ENCODE results near the gene MMP23B.

MMP23B gene

DNA sequence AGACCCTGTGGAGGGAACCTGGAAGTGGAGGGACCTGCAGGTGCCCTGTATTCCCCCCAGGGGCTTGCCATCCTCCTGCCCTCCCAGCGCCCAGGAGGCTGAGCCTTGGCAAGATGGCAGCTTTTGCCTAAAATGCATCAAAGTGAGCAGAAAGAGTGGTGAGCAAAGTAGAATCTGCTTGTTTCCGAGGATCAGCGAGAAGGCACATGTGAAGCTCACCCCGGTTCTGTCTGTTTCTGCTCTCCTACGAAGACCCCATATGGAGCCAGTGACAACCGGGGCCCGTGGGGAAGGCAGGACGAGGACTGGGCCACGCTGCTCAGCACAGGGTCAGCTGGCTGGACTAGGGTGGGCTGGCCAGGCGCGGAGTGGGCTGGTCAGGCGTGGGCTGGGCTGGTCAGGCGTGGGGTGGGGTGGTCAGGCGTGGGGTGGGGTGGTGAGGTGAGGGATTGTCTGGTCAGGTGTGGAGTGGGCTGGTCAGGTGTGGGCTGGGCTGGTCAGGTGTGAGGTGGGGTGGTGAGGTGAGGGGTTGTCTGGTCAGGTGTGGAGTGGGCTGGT lies 26.9 kb upstream of the MMP23B start:
- Histone ChIP-seq H3K9ac (ENCODE audit: low read depth, low read length) (no peak overlapping the region), H3K9me3 (replicated peaks; ENCODE audit: low read length) (no peaks in the 10 kb centered on the region), H3K4me2 (ENCODE audit: low read length) (no peak overlapping the region), H3K4me1 (ENCODE audit: control insufficient read depth, insufficient read depth, low read length) (peaks cover 2% of the 10 kb centered on the region), H3K4me3 (ENCODE audit: low read length) (no peak overlapping the region), H3K27me3 (ENCODE audit: control insufficient read depth, insufficient read depth, low read length) (peaks cover 41% of the 10 kb centered on the region), H3K36me3 (ENCODE audit: insufficient read depth, low read length) (no peaks in the 10 kb centered on the region)

DNA sequence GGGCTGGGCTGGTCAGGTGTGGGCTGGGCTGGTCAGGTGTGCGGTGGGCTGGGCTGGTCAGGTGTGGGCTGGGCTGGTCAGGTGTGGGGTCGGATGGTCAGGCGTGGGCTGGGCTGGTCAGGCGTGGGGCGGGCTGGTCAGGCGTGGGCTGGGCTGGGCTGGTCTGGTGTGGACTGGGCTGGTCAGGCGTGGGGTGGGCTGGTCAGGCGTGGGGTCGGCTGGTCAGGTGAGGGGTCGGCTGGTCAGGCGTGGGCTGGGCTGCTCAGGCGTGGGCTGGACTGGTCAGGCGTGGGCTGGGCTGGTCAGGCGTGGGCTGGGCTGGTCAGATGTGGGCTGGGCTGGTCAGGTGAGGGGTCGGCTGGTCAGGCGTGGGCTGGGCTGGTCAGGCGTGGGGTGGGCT lies 26.2 kb upstream of the MMP23B start:
- Histone ChIP-seq H3K9ac (ENCODE audit: low read depth, low read length) (no peak overlapping the region), H3K9me3 (replicated peaks; ENCODE audit: low read length) (no peaks in the 10 kb centered on the region), H3K4me3 (ENCODE audit: low read length) (no peak overlapping the region), H3K4me1 (ENCODE audit: control insufficient read depth, insufficient read depth, low read length) (no peaks in the 10 kb centered on the region), H3K36me3 (ENCODE audit: insufficient read depth, low read length) (no peaks in the 10 kb centered on the region), H3K4me2 (ENCODE audit: low read length) (no peak overlapping the region), H3K27me3 (ENCODE audit: control insufficient read depth, insufficient read depth, low read length) (peaks cover 35% of the 10 kb centered on the region)

DNA sequence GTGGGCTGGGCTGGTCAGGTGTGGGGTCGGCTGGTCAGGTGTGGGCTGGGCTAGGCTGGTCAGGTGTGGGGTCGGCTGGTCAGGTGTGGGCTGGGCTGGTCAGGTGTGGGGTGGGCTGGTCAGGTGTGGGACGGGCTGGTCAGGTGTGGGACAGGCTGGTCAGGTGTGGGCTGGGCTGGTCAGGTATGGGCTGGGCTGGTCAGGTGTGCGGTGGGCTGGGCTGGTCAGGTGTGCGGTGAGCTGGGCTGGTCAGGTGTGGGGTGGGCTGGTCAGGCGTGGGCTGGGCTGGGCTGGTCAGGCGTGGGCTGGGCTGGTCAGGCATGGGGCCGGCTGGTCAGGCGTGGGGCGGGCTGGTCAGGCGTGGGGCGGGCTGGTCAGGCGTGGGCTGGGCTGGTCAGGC lies 25.7 kb upstream of the MMP23B start:
- H3K9ac ChIP-seq (ENCODE audit: low read depth, low read length) = no peak overlapping the region

DNA sequence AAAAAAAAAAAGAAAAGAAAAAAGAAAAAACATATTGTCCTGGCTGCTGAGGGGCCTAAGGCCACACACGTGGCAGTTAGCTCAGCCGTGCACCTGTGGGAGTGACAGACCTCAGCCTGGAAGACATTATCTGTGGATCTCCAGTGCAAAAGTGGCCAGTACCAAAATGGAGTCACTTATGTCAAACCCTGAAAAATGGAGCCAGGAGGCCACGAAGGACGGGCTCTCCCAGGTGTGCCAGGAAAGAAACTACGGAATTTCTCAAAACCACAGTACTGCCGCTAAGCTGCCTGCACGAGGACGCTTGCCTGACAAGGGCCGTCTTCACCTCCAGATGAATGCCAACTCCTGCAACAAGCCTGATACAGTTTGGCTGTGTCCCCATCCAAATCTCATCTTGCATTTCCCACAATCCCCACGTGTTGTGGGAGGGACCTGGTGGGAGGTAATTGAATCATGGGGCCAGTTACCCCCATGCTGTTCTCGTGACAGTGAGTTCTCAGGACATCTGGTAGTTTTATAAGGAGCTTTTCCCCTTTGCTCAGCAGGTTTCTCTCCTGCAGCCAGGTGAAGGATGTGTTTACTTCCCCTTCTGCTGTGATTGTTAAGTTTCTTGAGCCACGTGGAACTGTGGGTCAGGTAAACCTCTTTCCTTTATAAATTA lies 22.0 kb upstream of the MMP23B start:
- Histone ChIP-seq H3K4me1 (ENCODE audit: control insufficient read depth, insufficient read depth, low read length) (peaks cover 11% of the 10 kb centered on the region), H3K4me2 (ENCODE audit: low read length) (no peak overlapping the region), H3K36me3 (ENCODE audit: insufficient read depth, low read length) (no peaks in the 10 kb centered on the region), H3K27me3 (ENCODE audit: control insufficient read depth, insufficient read depth, low read length) (peaks cover 2% of the 10 kb centered on the region), H3K4me3 (ENCODE audit: low read length) (no peak overlapping the region), H3K9ac (ENCODE audit: low read depth, low read length) (no peak overlapping the region), H3K9me3 (replicated peaks; ENCODE audit: low read length) (no peaks in the 10 kb centered on the region)

More for the DNA sequence above, 25.7 kb upstream of the MMP23B start:
- no peaks in the 10 kb centered on the region for H3K36me3 ChIP-seq (ENCODE audit: insufficient read depth, low read length)
- H3K27me3 ChIP-seq (ENCODE audit: control insufficient read depth, insufficient read depth, low read length) = peaks cover 30% of the 10 kb centered on the region
- no peak overlapping the region for H3K4me2 ChIP-seq (ENCODE audit: low read length)
- H3K4me3 ChIP-seq (ENCODE audit: low read length) = no peak overlapping the region
- no peaks in the 10 kb centered on the region for H3K4me1 ChIP-seq (ENCODE audit: control insufficient read depth, insufficient read depth, low read length)
- no peaks in the 10 kb centered on the region for H3K9me3 ChIP-seq (replicated peaks; ENCODE audit: low read length)

DNA sequence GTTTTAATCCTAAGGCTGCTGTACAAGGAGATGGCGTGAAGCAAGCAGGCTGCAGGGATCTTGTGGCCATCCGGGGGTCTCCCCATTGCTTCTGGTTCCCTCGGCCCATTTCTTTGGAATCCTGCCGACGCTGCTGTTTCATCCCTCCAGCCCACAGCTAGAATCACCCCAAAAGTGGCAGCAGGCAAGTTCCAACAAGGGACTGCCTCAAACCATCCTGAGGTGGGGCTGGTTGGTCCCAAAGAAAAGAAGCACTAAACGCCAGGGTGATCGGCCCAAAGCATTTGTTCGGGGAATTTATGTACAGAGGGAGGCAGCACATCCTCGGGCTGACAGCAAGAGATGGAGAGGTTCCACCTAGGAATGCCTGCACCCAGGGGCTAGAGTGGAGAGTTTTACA lies 21.2 kb upstream of the MMP23B start:
- Histone ChIP-seq H3K4me2 (ENCODE audit: low read length) (no peak overlapping the region), H3K9ac (ENCODE audit: low read depth, low read length) (no peak overlapping the region), H3K36me3 (ENCODE audit: insufficient read depth, low read length) (no peaks in the 10 kb centered on the region), H3K9me3 (replicated peaks; ENCODE audit: low read length) (no peaks in the 10 kb centered on the region), H3K4me1 (ENCODE audit: control insufficient read depth, insufficient read depth, low read length) (peaks cover 11% of the 10 kb centered on the region), H3K27me3 (ENCODE audit: control insufficient read depth, insufficient read depth, low read length) (no peaks in the 10 kb centered on the region), H3K4me3 (ENCODE audit: low read length) (no peak overlapping the region)

DNA sequence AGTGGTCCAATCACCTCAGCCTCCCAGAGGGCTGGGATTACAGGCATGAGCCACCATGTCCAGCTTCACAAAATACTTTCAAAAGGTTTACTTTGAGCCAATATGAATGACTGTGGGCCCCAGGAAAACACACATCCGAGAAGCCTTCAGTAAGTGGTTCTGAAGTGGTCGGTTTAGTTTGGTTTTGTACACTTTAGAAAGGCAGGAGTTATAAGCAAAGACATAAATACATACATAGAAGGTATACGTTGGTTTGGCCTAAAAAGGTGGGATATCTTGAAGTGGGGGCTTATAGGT lies 19.9 kb upstream of the MMP23B start:
- Histone ChIP-seq H3K4me3 (ENCODE audit: low read length) (no peak overlapping the region), H3K4me1 (ENCODE audit: control insufficient read depth, insufficient read depth, low read length) (peaks cover 19% of the 10 kb centered on the region), H3K4me2 (ENCODE audit: low read length) (no peak overlapping the region), H3K36me3 (ENCODE audit: insufficient read depth, low read length) (no peaks in the 10 kb centered on the region), H3K9ac (ENCODE audit: low read depth, low read length) (no peak overlapping the region), H3K9me3 (replicated peaks; ENCODE audit: low read length) (no peaks in the 10 kb centered on the region), H3K27me3 (ENCODE audit: control insufficient read depth, insufficient read depth, low read length) (no peaks in the 10 kb centered on the region)

DNA sequence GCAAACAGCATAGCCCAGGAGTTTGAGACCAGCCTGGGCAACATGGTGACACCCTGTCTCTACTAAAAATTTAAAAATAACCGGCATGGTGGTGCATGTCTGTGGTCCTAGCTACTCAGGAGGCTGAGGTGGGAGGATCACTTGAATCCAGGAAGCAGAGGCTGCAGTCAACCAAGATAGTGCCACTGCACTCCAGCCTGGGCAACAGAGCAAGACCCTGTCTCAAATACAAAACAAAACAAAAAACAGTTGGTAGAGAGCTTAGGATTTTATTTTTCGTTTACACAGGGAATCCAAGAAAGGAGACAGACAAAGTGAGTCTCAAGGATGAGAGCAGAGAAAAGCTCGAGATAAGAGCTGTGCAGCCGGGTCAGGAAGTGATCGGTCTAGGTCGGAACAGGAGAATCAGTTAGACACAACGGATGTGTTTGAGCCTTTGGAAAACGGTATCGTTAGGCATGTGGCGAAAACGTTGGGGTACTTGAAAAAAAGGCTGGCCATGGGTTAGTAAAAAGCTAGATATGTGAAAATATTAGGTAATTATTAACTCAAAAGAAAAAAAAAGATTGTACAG lies 18.4 kb upstream of the MMP23B start:
- no peaks in the 10 kb centered on the region for H3K9me3 ChIP-seq (replicated peaks; ENCODE audit: low read length)
- H3K4me1 ChIP-seq (ENCODE audit: control insufficient read depth, insufficient read depth, low read length) = peaks cover 20% of the 10 kb centered on the region
- H3K27me3 ChIP-seq (ENCODE audit: control insufficient read depth, insufficient read depth, low read length) = no peaks in the 10 kb centered on the region
- H3K4me3 ChIP-seq (ENCODE audit: low read length) = peak overlapping the region; percentile 100
- peak overlapping the region; percentile 100 for H3K9ac ChIP-seq (ENCODE audit: low read depth, low read length)
- peak overlapping the region; percentile 99 for H3K4me2 ChIP-seq (ENCODE audit: low read length)
- H3K36me3 ChIP-seq (ENCODE audit: insufficient read depth, low read length) = peaks cover 10% of the 10 kb centered on the region

DNA sequence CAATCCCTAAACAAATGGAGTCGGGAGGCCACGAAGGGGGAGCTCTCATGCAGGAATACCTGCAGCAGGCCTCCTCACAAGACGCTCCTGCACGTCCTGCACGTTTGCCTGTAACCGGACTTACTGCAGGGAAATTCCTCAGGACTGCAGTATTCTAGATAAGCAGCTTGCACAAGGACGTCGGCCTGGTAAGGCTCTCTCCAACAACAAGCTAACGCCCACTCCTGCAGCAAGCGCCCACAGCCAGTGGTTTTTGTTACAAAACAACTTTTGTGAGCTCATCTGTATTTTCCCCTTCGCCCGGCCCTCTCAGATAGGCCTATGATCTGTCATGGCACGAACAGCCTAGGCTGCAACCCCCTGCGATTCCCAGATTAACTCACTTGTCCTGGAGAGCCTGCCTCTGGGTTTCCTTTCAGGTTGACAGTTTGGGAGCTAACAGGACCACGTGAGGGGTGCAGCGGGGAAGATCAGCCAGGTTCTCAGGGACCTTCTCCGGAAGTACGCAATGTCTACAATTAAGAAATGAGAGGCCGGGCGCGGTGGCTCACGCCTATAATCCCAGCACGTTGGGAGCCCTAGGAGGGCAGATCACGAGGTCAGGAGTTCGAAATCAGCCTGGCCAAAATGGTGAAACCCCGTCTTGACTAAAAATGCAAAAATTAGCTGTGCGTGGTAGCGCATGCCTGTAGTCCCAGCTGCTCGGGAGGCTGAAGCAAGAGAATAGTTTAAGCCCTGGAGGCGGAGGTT lies 17.6 kb upstream of the MMP23B start:
- peak overlapping the region; percentile 100 for H3K9ac ChIP-seq (ENCODE audit: low read depth, low read length)
- H3K4me3 ChIP-seq (ENCODE audit: low read length) = peak overlapping the region; percentile 100
- H3K36me3 ChIP-seq (ENCODE audit: insufficient read depth, low read length) = peaks cover 10% of the 10 kb centered on the region
- H3K4me1 ChIP-seq (ENCODE audit: control insufficient read depth, insufficient read depth, low read length) = peaks cover 20% of the 10 kb centered on the region
- H3K9me3 ChIP-seq (replicated peaks; ENCODE audit: low read length) = no peaks in the 10 kb centered on the region
- H3K27me3 ChIP-seq (ENCODE audit: control insufficient read depth, insufficient read depth, low read length) = no peaks in the 10 kb centered on the region
- peak overlapping the region; percentile 99 for H3K4me2 ChIP-seq (ENCODE audit: low read length)

DNA sequence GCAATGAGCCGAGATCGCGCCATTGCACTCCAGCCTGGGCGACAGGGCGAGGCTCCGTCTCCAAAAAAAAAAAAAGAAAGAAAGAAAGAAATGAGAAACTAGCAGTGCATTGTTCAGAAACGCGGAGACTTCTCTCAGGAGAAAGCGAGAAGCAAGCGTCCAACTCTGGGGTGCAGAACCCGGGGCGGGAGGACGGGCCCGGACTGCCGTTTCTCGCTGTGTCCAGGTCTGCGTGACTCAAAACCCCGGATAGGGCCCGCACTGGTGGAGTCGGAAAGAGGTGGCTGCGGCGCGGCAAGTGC lies 17.1 kb upstream of the MMP23B start:
- peak overlapping the region; percentile 100 for H3K4me3 ChIP-seq (ENCODE audit: low read length)
- peaks cover 20% of the 10 kb centered on the region for H3K4me1 ChIP-seq (ENCODE audit: control insufficient read depth, insufficient read depth, low read length)
- H3K9me3 ChIP-seq (replicated peaks; ENCODE audit: low read length) = no peaks in the 10 kb centered on the region
- H3K9ac ChIP-seq (ENCODE audit: low read depth, low read length) = peak overlapping the region; percentile 100
- peaks cover 10% of the 10 kb centered on the region for H3K36me3 ChIP-seq (ENCODE audit: insufficient read depth, low read length)
- H3K4me2 ChIP-seq (ENCODE audit: low read length) = peak overlapping the region; percentile 99
- no peaks in the 10 kb centered on the region for H3K27me3 ChIP-seq (ENCODE audit: control insufficient read depth, insufficient read depth, low read length)

DNA sequence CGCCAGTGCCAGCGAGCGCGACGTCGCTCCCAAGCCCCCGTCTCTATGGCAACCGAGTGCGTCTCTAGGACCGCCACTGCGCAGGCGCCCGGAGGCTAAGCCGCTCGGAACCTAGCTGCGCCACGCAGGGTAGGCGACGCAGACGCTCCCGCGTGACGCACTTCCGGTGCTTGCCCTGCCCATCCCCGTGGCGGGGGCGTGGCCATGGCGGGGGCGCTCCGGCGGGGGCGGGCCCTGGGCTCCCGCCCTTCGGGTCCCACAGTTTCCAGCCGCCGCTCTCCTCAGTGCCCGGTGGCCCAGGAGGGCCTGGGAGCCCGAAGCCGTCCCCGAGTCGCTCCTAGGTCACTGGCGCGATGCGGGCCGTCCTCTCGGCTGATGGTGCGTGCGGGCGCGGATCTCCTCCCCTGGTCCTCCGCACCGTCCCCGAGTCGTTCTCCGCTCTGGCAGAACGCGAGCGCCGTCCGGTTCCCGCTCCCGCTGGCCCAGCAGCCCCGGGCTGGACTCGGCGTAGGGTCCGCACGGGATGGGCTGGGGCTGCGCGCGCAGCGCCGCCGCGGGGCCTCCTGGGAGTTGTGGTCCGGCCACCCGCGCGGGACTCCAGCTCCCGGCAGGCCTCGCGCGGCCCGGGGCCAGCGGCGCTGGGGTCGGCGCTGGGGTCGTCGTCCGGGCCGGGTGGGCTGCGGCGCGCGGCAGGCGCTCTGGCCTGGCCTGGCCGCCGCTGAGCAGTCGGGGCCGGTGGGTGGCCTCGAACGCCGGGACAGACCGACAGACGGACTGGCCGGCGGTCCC lies 16.5 kb upstream of the MMP23B start, which contains the start of gene MIB2:
Gene MIB2 (plus strand): TSS at position 245 of the 789 bp plus-strand sequence. CDS start 7,953 bp downstream, outside the sequence.
- Histone ChIP-seq H3K36me3 (ENCODE audit: insufficient read depth, low read length) (peaks cover 10% of the 10 kb centered on the region), H3K4me1 (ENCODE audit: control insufficient read depth, insufficient read depth, low read length) (peaks cover 20% of the 10 kb centered on the region), H3K9ac (ENCODE audit: low read depth, low read length) (peak within 1 kb of the TSS; percentile 100), H3K4me3 (ENCODE audit: low read length) (peak within 1 kb of the TSS; percentile 100), H3K4me2 (ENCODE audit: low read length) (peak within 1 kb of the TSS; percentile 99), H3K27me3 (ENCODE audit: control insufficient read depth, insufficient read depth, low read length) (no peaks in the 10 kb centered on the region), H3K9me3 (replicated peaks; ENCODE audit: low read length) (no peaks in the 10 kb centered on the region)

All from skeletal muscle satellite cell (primary cell).